H7 (cell line): ENCODE results near the gene LSMEM2. TPM values are rescaled to one million over a fixed set of nuclear protein-coding genes. Genes with fewer than 3 reads are reported as not detected.

Experiments
- DNase-seq: peaks from one replicate; pipeline ENCODE4 v3.0.0; 2012
- H3K27me3 ChIP-seq: 2 replicates; pipeline ENCODE4 v1.6.0; 2011; ENCODE audit warnings: mild to moderate bottlenecking, low read length; ENCODE audit not compliant: control insufficient read depth, insufficient read depth
- H3K36me3 ChIP-seq: replicated peaks from 2 replicates; pipeline ENCODE4 v1.5.1; 2011; ENCODE audit warnings: low read length; ENCODE audit not compliant: control insufficient read depth, insufficient read depth
- H3K4me3 ChIP-seq: 2 replicates; pipeline ENCODE4 v1.5.1; 2011; ENCODE audit warnings: low read depth, mild to moderate bottlenecking, control low read depth, low read length, moderate library complexity; ENCODE audit not compliant: insufficient read depth
- total RNA-seq: library from RNA; depleted of rRNA; stranded (reverse); fragments of >200 nt; shearing (Covaris generic); gene quantifications from 2 replicates; pipeline ENCODE4 v1.2.3, GENCODE V29; 2014

The LSMEM2 gene
- total RNA-seq, 1 experiment from 2014 or later, result 0.07 TPM

DNA sequence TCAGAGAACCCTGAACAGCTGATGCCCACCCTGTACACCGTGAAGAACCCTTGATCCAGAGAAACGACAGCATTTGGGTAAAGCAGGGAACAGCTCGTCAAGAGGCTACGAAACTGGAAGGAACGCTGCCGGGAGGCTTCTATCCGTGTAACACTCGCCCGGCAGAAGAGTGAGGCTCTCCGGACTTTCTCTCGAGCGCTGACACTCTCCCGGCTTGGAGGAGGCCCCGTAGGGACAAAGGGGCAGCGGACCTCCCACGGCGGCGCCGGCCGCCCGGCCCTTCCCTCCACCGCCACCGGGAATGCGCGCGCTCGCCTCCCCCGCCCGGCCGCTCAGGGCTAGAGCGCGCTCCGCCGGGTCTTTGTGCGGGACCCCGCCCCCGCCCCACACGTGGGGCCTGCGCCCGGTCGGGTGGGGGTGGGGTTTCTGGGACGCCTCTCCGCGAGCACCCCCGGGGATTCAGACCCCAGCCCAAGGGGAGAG is 42.0 kb downstream of the LSMEM2 start:
- peaks cover 35% of the 10 kb centered on the region for H3K36me3 ChIP-seq
- peak; percentile 98 for DNase-seq
- no peaks in the 10 kb centered on the region for H3K27me3 ChIP-seq
- peak overlapping the region; percentile 62 for H3K4me3 ChIP-seq

DNA sequence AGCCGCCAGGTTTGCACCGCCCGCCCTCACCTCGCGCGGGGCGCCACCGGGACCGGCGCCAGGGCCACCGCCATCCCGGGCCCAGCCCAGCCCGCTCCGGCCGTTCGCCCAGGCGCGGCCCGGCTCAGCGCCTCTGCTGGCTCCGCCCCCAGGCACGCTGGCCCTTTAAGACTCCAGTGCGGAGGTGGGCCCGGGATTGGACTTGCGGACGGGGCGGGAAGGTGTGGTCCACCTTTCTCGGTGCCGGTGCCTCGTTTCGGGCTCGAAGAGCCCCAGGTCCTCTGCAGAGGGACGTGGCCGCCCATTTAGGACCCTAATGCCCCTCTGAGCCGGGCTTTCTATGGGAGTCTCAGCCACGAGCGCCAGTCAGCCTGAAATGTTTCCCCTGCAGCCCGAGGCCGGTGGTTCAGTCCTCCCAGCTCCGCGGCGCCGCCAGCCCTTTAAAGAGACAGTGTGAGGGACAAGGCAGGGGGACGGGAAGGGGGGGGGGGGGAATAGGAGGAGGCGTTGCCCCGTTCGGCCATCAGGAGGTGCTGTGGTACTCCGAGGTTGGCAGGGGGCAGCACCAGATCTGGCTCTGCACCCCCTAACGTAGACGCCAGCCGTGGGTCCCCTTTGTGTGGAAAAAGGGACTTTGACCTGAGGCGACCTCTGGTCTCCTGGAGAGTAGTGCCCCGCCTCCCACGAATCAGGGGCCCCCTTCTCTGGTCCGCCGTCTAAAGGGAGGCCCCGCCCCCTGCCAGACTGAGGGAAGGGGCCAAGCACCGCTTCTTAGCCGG is 42.6 kb downstream of the LSMEM2 start:
- Histone ChIP-seq H3K4me3 (peak overlapping the region; percentile 62), H3K36me3 (peaks cover 35% of the 10 kb centered on the region), H3K27me3 (no peaks in the 10 kb centered on the region)
- DNase-seq, result peak; percentile 97

DNA sequence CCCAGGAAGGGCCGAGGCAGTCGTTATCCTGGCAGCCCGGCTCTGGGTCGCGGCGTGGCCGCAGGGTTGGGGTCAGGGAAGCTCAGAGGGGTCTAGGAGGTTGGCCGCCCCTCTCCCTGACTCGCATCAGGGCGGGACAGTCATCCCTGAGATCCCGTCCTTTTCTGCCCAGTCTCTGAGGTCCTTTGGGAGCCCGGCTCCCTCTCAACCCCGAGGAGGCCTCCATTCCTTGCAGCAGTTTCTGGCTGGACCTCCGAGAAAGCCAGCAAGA is 43.2 kb downstream of the LSMEM2 start:
- Histone ChIP-seq H3K27me3 (no peaks in the 10 kb centered on the region), H3K36me3 (peaks cover 31% of the 10 kb centered on the region), H3K4me3 (peak overlapping the region; percentile 62)
- no peak for DNase-seq

DNA sequence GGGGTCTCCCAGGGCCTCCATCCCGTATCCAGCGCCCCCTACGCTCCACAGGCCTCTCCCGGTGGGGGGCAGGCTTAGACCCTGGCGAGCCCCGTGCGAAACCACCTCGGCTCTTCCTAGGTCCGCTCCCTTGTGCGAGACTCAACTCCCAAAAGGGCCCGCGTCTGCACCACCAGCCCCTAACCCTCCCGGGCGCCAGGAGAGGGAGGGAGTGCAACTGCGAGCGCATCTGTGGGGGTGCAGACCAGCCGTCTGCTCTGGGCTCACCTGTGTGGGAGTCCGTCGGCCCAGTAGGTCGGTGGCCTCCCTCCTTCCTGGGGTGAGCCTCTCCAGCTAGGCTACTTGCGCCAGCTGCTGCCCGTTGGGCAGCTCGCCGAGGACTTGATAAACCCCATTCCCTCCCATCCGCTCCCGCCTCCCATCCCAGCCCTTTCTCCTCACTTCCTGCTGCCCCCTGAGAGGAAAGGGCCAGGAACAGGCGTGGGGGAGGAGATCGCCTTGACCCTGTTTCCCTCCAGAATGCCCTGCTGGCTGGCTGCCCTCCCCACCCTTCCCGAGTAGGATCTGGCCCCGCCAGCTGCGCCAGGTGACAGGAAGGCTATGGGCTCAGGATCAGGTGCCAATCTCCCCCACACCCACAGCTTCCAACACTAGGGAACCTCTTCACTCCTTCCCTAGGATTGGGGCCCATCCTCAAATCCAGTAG is 43.7 kb downstream of the LSMEM2 start, which contains the start of gene HYAL2:
HYAL2 (minus strand) TSS at position 360 of the 706 bp plus-strand sequence. CDS start 2,256 bp downstream, outside the sequence.
- Histone ChIP-seq H3K27me3 (no peaks in the 10 kb centered on the region), H3K36me3 (peaks cover 26% of the 10 kb centered on the region), H3K4me3 (peak within 1 kb of the TSS; percentile 62)
- DNase-seq, result peak; percentile 85

DNA sequence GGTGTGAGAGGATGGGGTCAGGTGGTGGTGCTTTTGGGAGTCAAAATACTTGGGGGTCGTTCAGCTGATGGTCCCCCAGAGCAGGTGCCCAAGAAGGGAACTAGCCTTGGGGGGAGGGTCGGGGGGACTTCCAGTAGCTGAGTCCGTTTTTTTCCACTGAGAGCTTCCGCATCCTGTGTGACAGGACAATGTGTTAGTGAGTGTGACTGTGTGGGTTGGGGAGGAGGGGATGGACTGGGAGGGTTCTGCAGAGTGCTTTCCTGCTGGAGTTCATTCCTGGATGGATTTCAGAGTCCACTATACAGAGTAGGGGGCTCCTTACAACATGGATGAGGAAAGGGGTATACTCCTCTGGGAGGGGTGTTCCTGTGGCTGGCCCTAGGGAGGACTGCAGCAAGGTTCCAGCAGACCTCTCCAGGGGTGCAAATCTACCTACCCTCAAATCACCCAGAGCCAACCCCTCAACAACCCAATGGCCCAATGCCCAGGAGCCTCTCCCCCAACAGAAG is 44.3 kb downstream of the LSMEM2 start:
- Histone ChIP-seq H3K36me3 (peaks cover 20% of the 10 kb centered on the region), H3K4me3 (no peak overlapping the region), H3K27me3 (no peaks in the 10 kb centered on the region)
- DNase-seq, result no peak

DNA sequence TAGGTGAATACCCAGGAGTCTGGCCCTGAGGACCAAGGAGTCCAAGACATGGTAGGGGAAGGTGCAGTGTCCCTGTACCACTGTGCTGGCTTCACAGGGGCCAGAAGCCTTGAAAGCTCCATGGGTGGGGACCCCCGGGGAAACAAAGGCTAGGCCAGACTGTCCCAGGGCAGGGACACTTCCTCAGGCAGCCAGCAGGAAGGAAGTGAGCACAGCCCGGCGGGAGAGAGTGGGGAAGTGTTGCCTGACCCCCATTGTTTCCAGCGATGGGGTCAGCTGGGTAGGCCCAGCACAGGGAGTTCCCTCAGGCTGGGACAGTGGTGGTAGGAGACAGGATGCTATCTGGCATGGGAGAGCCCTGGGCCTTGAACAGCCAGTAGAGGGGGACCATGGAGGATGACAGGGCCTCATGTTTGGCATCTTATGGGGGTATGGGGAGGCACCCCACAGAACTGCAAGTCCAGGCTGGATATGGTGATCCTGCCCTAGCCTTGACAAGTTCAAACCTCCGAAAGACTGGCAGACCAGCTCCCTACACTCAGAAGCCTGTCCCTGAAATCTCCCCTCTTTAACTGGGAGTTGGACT is 44.8 kb downstream of the LSMEM2 start:
- peaks cover 15% of the 10 kb centered on the region for H3K36me3 ChIP-seq
- DNase-seq, result no peak
- no peaks in the 10 kb centered on the region for H3K27me3 ChIP-seq
- no peak overlapping the region for H3K4me3 ChIP-seq

DNA sequence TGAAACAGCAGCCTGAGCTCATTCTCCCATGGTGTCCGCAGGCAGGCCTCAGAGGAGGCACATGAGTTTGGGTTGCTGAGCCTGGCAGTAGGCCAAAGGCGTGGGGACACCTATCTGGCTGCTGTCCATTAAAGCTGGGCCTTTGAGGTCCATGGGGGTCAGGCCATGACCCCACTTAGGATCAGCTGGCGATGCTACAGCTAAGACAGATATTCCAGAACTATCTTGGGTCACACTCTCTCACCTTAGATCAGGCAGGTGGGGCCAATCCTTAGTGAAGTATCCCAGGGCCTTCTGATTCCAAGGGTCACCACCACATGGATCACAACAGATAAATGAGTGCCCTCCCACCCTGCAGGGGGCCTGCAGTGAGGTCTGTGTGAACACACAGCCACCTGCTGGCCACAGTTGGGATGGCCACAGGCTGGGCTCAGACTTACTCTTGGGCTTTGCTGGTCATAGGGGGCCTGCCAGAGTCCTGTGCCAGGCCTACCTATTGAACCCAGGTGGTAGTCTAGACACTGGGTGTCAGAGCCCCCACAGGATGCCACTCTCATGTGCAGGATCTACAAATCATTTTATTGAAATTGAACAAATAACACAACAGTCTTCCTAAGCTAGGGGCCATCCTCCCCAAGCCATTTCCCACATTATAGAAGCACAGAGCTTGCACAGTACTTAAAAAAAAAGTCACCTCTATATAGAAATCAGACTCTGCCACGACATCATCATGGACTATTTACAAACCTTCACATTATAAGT is 45.6 kb downstream of the LSMEM2 start:
- no peaks in the 10 kb centered on the region for H3K27me3 ChIP-seq
- H3K4me3 ChIP-seq, result no peak overlapping the region
- peaks cover 8% of the 10 kb centered on the region for H3K36me3 ChIP-seq
- peak; percentile 92 for DNase-seq

DNA sequence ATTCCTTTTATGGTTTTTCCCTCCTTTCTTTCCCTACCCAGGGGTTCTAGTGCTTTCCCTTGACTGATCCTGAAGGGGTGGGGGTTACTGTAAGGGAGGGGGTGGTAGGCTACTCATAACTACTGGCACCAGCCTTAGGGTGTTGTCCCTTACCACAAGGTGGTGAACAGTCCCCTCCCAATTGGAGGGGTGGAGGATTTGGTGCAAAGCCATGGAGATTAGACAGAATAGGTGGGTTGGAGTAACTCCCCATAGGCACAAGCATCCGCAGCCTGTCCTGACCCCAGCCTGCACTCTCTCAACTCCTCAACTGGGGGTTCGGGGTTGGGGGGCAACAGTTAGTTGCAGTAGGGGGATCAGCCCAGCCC is 46.2 kb downstream of the LSMEM2 start:
- DNase-seq, result no peak
- Histone ChIP-seq H3K4me3 (no peak overlapping the region), H3K27me3 (no peaks in the 10 kb centered on the region), H3K36me3 (peaks cover 8% of the 10 kb centered on the region)

DNA sequence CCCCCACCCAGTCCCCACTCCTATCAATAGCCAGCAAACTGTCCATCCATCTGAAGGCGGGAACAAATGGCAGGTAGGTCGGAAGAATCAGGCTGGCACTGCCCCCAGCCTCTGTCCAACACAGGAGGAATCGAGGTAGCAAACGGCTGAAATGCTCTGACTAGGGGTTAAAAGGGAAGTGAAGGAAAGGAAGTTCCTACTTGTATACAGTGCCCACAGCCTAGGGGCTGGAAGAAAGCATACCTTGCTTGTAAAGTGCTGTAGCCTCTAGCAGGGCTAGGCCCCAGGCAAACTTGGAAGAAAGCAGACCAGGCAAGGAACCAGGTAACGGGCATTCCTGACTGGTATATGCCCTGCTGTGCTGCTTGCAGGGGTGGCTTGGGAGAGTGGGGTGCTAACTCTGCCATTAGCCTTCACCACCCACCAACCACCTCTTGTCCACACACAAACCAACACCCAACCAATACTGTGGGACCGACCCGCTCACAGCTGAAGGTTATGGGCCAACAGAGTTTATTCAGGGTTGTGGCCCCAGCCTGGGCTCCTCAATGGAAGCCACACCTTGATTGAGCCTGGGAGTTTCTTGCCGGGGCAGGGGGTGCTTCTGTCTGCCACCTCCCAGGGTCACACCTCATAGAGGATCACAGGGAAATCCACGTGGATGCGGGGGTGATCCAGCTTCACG is 46.8 kb downstream of the LSMEM2 start:
- no peak for DNase-seq
- peaks cover 12% of the 10 kb centered on the region for H3K36me3 ChIP-seq
- H3K4me3 ChIP-seq, result no peak overlapping the region
- no peaks in the 10 kb centered on the region for H3K27me3 ChIP-seq

DNA sequence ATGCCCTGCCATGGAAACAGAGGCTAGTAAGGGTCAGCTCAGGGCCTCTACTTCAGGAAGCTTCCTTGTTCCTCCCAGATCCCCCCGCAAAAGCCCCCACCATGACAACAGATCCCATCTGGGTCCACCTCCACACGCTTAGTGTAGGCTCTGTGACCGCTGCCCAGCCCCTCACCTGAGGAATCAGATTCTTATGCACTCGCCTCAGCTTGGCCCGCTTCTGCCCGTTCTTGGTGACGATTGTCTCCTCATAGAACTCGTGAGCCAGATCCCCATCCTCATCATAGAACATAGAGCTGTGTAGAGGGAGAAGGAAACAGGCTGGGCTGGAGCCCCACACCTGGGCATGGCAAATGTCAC is 47.3 kb downstream of the LSMEM2 start:
- peaks cover 17% of the 10 kb centered on the region for H3K36me3 ChIP-seq
- H3K4me3 ChIP-seq, result no peak overlapping the region

DNA sequence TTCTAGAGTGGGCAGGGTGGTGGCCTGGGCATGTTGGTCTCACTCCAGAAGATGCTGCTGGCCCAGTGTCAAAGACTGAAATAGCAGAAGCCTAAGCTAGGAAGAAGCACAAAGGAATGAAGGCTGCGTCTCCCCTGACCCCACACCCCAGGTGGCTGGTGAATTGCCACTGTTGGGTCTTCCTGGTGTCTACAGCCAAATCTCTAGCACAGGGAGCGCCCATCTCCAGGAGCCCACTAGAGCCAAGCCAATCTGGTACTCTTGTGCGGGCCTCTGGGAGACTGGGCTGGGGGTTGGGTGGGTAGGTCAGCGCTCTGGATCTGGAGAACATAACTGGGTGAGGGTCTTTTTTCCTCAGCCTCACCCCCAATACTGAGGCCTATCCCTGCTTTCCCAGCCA is 48.2 kb downstream of the LSMEM2 start:
- Histone ChIP-seq H3K36me3 (peaks cover 25% of the 10 kb centered on the region), H3K4me3 (peak overlapping the region; percentile 99), H3K27me3 (no peaks in the 10 kb centered on the region)
- DNase-seq, result no peak

More for the DNA sequence above, 47.3 kb downstream of the LSMEM2 start:
- no peak for DNase-seq
- no peaks in the 10 kb centered on the region for H3K27me3 ChIP-seq

DNA sequence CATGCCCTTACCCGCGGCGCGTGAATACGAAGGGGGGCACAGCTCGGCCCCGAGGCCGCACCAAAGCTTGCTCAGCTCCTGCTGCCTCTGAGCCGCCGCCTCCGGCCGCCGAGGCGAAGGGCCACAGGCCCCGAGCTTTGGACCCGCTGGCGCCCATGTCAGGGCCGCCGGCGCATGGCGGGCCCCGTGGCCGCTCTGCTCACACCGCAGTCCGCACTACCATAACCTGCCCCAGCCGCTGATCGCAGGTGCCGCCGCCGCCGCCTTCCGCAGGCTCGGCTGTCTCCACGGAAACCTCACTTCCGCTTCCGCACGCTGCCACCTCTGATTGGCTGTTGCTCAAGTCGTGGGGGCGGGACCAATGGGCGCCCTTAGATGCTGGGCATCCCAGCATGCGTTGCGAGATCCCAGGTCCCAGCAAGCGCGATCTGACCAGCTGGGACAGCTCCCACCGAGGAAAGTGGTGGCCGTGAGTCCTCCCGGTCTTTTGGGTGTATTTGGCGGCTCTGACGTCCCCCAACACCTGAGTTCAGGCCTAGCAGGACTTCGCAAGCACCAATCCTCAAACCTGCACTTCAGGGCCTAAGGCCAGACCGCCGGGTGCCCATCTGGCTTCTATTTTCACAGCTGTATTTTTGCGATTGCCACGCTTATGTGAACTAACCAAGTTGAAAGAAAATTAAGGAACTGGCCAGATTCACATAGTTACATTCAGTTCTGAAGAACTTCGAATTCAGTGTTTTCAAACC is 49.2 kb downstream of the LSMEM2 start, which contains the start of gene TUSC2:
TUSC2 (minus strand) TSS at position 281 of the 749 bp plus-strand sequence; CDS start at position 157, 124 bp downstream.
- Histone ChIP-seq H3K27me3 (no peaks in the 10 kb centered on the region), H3K4me3 (peak within 1 kb of the TSS; percentile 99), H3K36me3 (peaks cover 26% of the 10 kb centered on the region)
- peak; percentile 99 for DNase-seq

DNA sequence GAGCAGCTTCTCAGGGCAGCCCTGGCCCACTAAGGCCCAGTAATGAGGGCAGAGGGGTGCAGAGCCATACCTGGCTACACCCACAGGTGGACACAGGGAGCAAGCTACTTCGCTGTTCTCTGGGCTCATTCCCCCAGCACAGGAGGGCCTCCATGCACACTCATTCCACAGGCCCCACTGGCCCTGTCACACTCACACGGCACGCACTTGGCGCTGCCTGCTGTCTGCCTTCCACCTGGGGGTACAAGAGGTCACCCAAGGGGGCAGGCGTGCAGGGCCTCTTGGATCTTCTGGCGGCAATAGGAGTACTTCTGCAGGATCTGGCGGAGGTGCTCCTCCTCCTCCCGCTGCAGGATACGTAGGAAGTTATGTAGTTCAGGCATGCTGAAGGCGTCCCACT is 51.4 kb downstream of the LSMEM2 start:
- H3K36me3 ChIP-seq, result peaks cover 27% of the 10 kb centered on the region
- no peak overlapping the region for H3K4me3 ChIP-seq
- no peaks in the 10 kb centered on the region for H3K27me3 ChIP-seq
- DNase-seq, result no peak
